Cerebellar cortex (tissue), 1 donor: ENCODE data around the gene SAT1.

Source experiments
- DNase-seq: peaks from one replicate; pipeline ENCODE4 v3.0.0-alpha.2; 2015; ENCODE audit warnings: low spot score

Gene SAT1

GRCh38 chrX:23811108-23811651 lies 28.2 kb downstream of the SAT1 start:
- DNase-seq = no peak

DNA sequence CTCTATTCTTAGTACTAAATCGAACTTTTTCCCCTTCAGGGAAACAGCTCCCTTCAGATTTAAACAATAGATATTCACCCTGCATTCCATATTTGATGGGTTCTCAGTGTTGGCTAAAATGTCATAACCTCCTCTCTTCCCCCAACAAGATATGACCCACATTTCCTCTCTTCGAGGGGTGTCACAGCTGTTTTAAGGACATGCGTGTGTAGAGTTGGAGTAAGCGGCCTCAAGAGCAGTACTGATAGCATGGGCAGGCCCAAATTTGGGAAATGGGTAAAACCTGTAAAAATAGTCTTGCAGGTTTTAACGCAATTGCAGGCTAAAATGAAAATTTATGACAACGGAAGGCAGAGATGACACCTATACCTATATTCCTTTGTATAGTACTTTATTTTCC lies 28.7 kb downstream of the SAT1 start:
- no peak for DNase-seq

GRCh38 chrX:23813808-23814207 lies 30.8 kb downstream of the SAT1 start:
- no peak for DNase-seq

GRCh38 chrX:23815376-23815775 lies 32.4 kb downstream of the SAT1 start:
- no peak for DNase-seq

DNA sequence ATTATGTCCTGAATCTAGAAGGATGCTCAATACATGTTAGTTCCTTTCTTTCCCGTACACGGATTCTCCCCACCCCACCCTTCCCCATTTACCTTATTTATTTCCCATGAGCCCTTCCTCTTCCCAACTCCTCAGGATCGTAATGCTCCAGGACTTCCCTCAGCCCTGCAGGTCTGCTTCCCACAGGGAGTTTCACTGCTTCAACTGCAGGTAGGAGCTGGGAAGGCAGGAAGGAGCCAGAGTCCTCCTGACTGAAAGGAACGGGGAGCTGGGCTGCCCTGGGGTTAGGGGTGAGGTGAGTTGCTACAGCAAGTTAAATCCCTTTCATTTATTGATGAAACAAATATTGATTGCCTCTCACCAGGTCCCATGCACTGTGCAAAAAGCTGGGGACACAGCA lies 33.2 kb downstream of the SAT1 start:
- DNase-seq = no peak

- DNase-seq = no peak
Measured at GRCh38 chrX:23817979-23818336, 35.0 kb downstream of the SAT1 start.

DNA sequence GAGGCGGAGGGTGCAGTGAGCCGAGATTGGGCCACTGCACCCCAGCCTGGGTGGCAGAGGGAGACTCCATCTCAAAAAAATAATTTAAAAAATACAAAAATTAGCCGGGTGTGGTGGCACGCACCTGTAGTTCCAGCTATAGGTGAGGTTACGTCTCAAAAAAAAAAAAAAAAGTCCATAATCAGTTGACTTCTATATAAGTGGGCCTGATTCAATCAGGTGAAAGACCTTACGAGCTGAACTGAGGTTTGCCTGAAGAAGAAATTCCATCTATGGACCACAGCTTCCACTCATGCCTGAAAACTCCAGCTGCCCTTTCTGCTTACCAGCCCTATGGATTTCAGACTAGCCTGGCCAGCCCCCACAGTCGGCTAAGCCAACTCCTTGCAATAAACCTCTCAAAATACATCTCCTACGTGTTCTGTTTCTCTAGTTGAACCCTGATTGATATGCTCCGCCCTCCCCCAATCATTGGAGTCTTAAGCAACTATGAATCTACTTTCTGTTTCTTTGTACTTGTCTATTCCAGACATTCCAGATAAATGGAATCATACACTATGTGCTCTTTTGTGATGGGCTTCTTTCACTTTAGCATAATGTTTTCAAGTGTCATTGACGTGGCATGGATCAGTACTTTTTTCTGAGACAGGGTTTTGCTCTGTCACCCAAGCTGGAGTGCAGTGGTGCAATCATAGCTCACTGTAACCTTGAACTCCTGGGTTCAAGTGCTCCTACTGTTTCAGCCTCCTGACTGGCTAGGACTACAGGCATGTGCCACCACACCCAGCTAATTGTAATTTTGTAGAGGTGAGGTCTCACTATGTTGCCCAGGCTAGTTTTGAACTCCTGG lies 36.6 kb downstream of the SAT1 start:
- DNase-seq = no peak

DNA sequence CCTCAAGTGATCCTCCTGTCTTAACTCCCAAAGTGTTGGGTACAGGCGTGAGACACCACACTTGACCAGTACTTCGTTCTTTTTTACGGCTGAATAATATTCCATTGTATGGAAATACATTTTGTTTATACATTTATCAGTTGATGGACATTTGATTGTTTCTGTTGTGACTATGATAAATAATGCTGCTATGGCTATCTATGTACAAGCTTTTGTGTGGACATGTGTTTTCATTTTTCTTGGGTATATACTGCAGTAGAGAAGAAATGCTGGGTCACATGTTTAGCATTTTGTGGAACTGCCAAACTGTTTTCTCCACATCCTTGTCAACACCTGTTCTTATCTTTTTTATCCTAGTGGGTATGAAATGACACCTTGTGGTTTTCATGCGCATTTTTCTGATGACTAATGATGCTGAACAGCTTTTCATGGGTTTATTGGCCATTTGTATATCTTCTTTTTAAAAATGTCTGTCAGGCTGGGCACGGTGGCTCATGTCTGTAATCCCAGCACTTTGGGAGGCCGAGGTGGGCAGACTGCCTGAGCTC lies 37.3 kb downstream of the SAT1 start:
- DNase-seq = no peak

GRCh38 chrX:23821847-23822246 lies 38.9 kb downstream of the SAT1 start:
- DNase-seq = no peak

GRCh38 chrX:23822397-23822796 lies 39.4 kb downstream of the SAT1 start:
- DNase-seq = no peak

DNA sequence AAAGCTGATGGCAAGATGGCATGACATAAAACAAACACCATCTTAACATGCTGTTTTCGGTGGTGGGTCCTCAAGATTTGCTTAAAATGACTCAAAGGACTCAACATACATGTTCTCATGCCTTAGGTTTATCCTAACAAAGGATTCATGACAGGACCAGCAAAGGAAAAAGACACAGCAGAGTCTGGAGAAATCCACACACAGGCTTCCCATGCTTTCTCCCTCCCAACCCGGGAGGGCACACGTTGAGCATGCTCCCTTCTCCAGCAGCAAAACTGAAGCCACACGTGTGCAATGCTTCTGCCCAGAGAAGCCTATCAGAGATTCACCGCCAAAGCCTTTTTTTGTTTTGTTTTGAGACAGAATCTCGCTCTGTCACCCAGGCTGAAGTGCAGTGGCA lies 39.9 kb downstream of the SAT1 start:
- no peak for DNase-seq

DNA sequence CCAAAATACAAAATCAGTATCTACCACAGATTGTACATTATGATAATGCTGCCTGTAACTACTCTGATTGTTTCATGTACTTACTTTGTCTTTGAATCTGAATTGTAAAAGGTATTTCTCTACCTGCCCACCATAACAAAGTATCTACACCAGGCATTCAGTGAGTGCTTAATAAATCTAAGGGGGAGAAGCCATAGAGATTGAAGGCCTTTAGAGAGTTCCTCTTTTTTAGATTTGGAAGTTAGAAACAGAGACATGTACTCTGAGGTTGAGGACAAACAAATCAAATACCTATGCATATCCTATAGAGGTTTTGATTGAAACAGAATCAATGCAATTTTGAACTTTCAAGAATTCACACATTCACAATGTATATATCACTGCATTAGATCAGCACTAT lies 42.7 kb downstream of the SAT1 start:
- no peak for DNase-seq

DNA sequence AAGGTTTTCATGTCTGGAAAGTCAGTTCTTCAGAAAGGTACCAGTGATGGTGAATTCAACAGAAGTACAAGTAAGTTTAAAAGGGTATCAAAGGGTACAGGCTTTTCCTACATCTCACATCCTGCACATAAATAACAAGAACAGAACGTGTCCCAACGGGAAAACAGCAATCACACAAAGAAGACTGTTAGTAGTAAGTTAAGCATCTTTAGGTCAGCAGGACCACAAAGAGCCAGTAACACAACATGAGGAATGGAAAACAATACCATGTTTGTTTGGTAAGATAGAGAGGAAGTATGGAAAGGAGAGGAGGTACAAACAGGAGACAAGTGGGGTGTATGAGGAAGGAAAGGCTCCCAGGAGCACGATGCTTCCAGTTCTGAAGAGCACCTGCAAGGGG lies 43.2 kb downstream of the SAT1 start:
- DNase-seq = no peak

- no peak for DNase-seq
Measured at GRCh38 chrX:23826653-23827052, 43.7 kb downstream of the SAT1 start.

GRCh38 chrX:23828881-23829280 lies 45.9 kb downstream of the SAT1 start:
- DNase-seq = no peak

GRCh38 chrX:23832721-23833120 lies 49.7 kb downstream of the SAT1 start:
- no peak for DNase-seq
